PC-9 (cell line): ENCODE data around the gene GRID2.

ENCODE experiments used
- CTCF ChIP-seq: fragments of 200-600 bp; sonication (generic); conservative IDR thresholded peaks from 2 replicates; pipeline ENCODE4 v1.6.1; 2017; ENCODE audit warnings: mixed run types, antibody characterized with exemption, mild to moderate bottlenecking, moderate library complexity
- EZH2 ChIP-seq: fragments of 200-600 bp; sonication (generic); IDR thresholded peaks from 2 replicates; pipeline ENCODE4 v1.8.0; 2017; ENCODE audit warnings: antibody characterized with exemption, low read depth

GRCh38 chr4:93289241-93289640 is 985.5 kb downstream of the GRID2 start:
- no peak for TF ChIP-seq CTCF
- TF ChIP-seq EZH2 = no peak
